ENCODE measurements around the gene RFTN1.

RFTN1 gene

DNA sequence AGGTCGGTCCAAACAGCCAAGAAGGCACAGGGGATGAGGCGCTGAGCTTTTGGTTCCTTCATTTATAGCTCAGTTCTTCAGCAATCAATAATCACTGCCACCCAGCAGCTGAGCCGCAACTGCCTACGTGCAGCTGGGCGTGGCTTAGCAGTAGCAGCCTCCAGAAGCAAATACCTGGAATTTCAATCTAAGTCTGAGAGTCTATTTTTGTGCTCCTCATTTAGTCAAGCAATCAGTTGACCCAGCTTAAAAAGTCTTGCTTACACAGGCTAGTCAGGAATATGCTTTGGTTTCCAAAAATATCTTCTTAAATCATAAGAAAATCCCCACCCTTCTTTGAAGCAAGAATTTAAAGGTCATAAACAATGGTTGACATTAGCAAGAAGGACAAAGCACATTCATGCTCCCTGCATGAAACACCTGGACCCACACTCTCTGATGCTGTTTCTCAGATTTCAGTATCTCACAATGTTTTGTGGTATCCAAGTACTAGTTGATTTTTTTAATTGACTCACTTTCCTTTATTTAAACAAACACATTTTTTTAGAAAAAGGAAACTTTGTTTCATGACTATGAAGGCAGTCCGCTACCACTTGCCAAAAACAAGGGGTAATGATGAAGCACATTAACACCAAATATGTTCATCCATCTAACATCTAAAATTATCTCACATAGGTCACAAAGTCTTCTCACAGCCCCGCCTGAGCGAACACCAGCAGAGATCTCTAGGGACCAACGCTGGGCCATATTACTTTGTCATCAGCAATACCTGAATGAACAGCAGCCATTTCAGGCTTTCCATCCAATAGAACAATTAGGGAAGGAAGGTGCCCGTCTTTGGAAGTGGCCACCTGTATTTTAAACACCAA, 142.4 kb downstream of the RFTN1 start:
- TF ChIP-seq, protein P1, sequence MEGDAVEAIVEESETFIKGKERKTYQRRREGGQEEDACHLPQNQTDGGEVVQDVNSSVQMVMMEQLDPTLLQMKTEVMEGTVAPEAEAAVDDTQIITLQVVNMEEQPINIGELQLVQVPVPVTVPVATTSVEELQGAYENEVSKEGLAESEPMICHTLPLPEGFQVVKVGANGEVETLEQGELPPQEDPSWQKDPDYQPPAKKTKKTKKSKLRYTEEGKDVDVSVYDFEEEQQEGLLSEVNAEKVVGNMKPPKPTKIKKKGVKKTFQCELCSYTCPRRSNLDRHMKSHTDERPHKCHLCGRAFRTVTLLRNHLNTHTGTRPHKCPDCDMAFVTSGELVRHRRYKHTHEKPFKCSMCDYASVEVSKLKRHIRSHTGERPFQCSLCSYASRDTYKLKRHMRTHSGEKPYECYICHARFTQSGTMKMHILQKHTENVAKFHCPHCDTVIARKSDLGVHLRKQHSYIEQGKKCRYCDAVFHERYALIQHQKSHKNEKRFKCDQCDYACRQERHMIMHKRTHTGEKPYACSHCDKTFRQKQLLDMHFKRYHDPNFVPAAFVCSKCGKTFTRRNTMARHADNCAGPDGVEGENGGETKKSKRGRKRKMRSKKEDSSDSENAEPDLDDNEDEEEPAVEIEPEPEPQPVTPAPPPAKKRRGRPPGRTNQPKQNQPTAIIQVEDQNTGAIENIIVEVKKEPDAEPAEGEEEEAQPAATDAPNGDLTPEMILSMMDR (IDR thresholded peaks at IDR 0.05; ENCODE audit: insufficient read depth, missing control alignments), result no peak
- FAIRE-seq (no peak), DNase-seq (ENCODE audit: insufficient read length, low spot score) (no peak)

DNA sequence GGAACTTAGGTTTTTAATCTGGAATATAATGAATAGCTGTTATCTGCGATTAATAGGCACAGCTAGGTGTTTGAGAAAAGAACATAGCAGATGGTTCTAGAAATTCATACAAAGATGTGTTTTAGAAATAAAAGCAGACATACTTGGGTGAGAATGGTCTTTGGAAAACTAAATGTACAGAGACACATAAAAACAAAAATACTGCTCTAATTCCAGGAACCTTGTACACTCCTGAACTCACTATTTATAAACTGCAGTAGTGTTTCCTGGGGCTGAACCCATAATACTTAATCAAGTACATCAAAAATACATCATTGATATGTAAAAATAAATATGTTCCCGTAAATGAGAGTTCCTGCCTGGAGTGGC, 143.0 kb downstream of the RFTN1 start:
- DNase-seq (ENCODE audit: insufficient read length, low spot score) (no peak), FAIRE-seq (no peak)
- TF ChIP-seq, protein P1 (IDR thresholded peaks at IDR 0.05; ENCODE audit: insufficient read depth, missing control alignments), result no peak

DNA sequence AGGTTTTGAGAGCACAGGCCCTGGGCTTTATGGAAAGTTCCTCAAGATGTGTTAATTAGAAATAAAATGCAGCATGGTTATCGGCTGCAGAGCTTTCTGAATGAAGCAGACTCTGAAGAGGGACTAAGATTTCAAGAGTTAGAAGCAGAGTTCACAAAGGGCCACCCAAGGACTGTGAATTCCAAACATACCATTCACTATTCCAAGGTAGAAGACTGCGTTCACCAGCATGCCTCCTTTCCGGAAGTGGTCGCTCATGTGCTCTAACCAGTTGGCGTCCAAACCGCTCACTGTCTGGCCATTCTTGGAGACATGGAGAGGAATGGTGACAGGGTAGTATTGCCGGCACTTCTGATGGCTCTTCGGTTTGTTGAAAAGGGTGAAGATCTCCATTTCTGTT, 143.6 kb downstream of the RFTN1 start:
- FAIRE-seq, result no peak
- DNase-seq (ENCODE audit: insufficient read length, low spot score), result no peak
- TF ChIP-seq, protein P1 (IDR thresholded peaks at IDR 0.05; ENCODE audit: insufficient read depth, missing control alignments), result no peak

DNA sequence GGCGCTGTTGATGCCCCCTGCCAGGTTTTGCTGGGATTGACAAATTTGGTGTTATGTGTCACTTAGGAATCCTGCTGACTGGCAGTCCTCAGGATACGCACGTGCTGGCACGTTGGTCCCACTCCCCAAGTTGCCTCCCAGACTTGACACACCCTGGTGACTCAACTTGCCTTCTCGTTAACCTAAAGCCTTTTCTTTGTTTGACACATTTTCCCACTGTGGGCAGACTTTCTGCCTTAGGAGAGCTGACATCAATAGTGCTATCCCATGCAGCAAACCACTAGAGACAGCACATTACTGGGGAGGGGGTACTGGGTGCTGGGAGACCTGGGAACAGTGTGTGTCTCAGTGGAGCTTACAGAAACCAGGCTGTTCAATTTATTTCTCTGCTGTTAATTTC, 144.2 kb downstream of the RFTN1 start:
- TF ChIP-seq, protein P1 (IDR thresholded peaks at IDR 0.05; ENCODE audit: insufficient read depth, missing control alignments), result no peak
- FAIRE-seq (no peak), DNase-seq (ENCODE audit: insufficient read length, low spot score) (no peak)

- TF ChIP-seq, protein P1 (IDR thresholded peaks at IDR 0.05; ENCODE audit: insufficient read depth, missing control alignments), result no peak
These were observed 146.9 kb downstream of the RFTN1 start for GRCh38 chr3:16366581-16366980.

GRCh38 chr3:16365491-16366128, 147.9 kb downstream of the RFTN1 start:
- no peak for DNase-seq (ENCODE audit: insufficient read length, low spot score)
- FAIRE-seq, result no peak
- TF ChIP-seq, protein P1 (IDR thresholded peaks at IDR 0.05; ENCODE audit: insufficient read depth, missing control alignments), result no peak

More at GRCh38 chr3:16366581-16366980, 146.9 kb downstream of the RFTN1 start:
- FAIRE-seq (no peak), DNase-seq (ENCODE audit: insufficient read length, low spot score) (no peak)

GRCh38 chr3:16364963-16365362, 148.5 kb downstream of the RFTN1 start:
- no peak for FAIRE-seq
- no peak for DNase-seq (ENCODE audit: insufficient read length, low spot score)
- TF ChIP-seq, protein P1 (IDR thresholded peaks at IDR 0.05; ENCODE audit: insufficient read depth, missing control alignments), result no peak
